GM23248 (cell line): Measurements from ENCODE around the gene ACACA. TPM values are rescaled to one million over a fixed set of nuclear protein-coding genes. Genes with fewer than 3 reads are reported as not detected.

ENCODE experiments used
- DNase-seq: peaks from one replicate; pipeline ENCODE4 v3.0.0-alpha.2; 2015
- H2AFZ ChIP-seq: fragments of 200-600 bp; sonication (generic); 2 replicates; pipeline ENCODE4 v1.6.1; 2016; ENCODE audit warnings: antibody characterized with exemption
- H3F3A ChIP-seq: fragments of 200-600 bp; sonication (generic); 2 replicates; pipeline ENCODE4 v1.6.1; 2016; ENCODE audit warnings: mild to moderate bottlenecking, antibody characterized with exemption, mixed run types; ENCODE audit not compliant: insufficient read depth
- H3K27ac ChIP-seq: fragments of 200-600 bp; sonication (generic); 2 replicates; pipeline ENCODE4 v1.5.1; 2016; ENCODE audit warnings: mild to moderate bottlenecking
- H3K27me3 ChIP-seq: fragments of 200-600 bp; sonication (generic); replicated peaks from 2 replicates; pipeline ENCODE4 v1.6.1; 2016; ENCODE audit warnings: mild to moderate bottlenecking; ENCODE audit not compliant: insufficient read depth
- H3K36me3 ChIP-seq: fragments of 200-600 bp; sonication (generic); 2 replicates; pipeline ENCODE4 v1.6.1; 2016; ENCODE audit warnings: low read depth, mild to moderate bottlenecking
- H3K4me1 ChIP-seq: fragments of 200-600 bp; sonication (generic); 2 replicates; pipeline ENCODE4 v1.6.1; 2016; ENCODE audit warnings: mild to moderate bottlenecking; ENCODE audit not compliant: insufficient read depth
- H3K4me2 ChIP-seq: fragments of 200-600 bp; sonication (generic); one replicate; pipeline ENCODE4 v1.6.1; 2016; ENCODE audit warnings: mild to moderate bottlenecking; ENCODE audit not compliant: unreplicated experiment
- H3K4me3 ChIP-seq: fragments of 200-600 bp; sonication (generic); 2 replicates; pipeline ENCODE4 v1.5.1; 2016; ENCODE audit warnings: mild to moderate bottlenecking
- H3K79me2 ChIP-seq: fragments of 200-600 bp; sonication (generic); 2 replicates; pipeline ENCODE4 v1.6.1; 2016; ENCODE audit warnings: mild to moderate bottlenecking; ENCODE audit not compliant: insufficient read depth
- H3K9ac ChIP-seq: fragments of 200-600 bp; sonication (generic); 2 replicates; pipeline ENCODE4 v1.6.1; 2016; ENCODE audit warnings: mild to moderate bottlenecking
- H3K9me2 ChIP-seq: fragments of 200-600 bp; sonication (generic); 2 replicates; pipeline ENCODE4 v1.6.1; 2016; ENCODE audit warnings: mixed run types, mild to moderate bottlenecking, moderate library complexity; ENCODE audit not compliant: insufficient read depth
- H3K9me3 ChIP-seq: fragments of 200-600 bp; sonication (generic); one replicate; pipeline ENCODE4 v1.6.1; 2017; ENCODE audit warnings: low read depth
- H4K20me1 ChIP-seq: fragments of 200-600 bp; sonication (generic); 2 replicates; pipeline ENCODE4 v1.6.0; 2016; ENCODE audit not compliant: insufficient read depth
- EZH2 ChIP-seq: fragments of 200-600 bp; sonication (generic); IDR thresholded peaks from 2 replicates; pipeline ENCODE4 v1.6.1; 2018; ENCODE audit warnings: antibody characterized with exemption, mild to moderate bottlenecking; ENCODE audit not compliant: insufficient read depth, poor library complexity, severe bottlenecking
- EZH2phosphoT487 ChIP-seq: fragments of 200-600 bp; sonication (generic); IDR thresholded peaks from 2 replicates; pipeline ENCODE4 v1.6.1; 2018; ENCODE audit warnings: antibody characterized with exemption, moderate library complexity, mild to moderate bottlenecking, low read depth; ENCODE audit not compliant: insufficient read depth
- WGBS, 2 experiments: methylation state at CpG; one replicate each; pipeline ENCODE4 v1.1.6; 2015 to 2017; ENCODE audit warnings: low lambda C conversion rate in 2 of 2, low coverage in 1 of 2; ENCODE audit errors: missing lambda C conversion rate in 2 of 2; 5-methylcytosine and 5-hydroxymethylcytosine counted together
- in situ Hi-C: fragments of 300-500 bp; cut with MboI; formaldehyde crosslinking; loops from 2 replicates; pipeline ENCODE4 v1.15.0; 2020
- polyA plus RNA-seq: library from polyadenylated mRNA; unstranded; fragments of >200 nt; fragmentation: Nextera tagmentation; extraction: Ambion mirVana; gene quantifications from 2 replicates; pipeline ENCODE4 v1.2.1, GENCODE V29; 2016
- total RNA-seq: library from RNA; depleted of rRNA; stranded (reverse); fragments of >200 nt; shearing (Covaris generic); gene quantifications from 2 replicates; pipeline ENCODE4 v1.2.3, GENCODE V29; 2014

Gene ACACA
- total and polyA plus RNA-seq, 2 experiments from 2014 or later: 10.2 to 21.9 TPM

- WGBS, 2 experiments: 96 to 98% methylated on average over 2 of the region's 2 CpGs
- Histone ChIP-seq H3K4me2 (no peak overlapping the region), H3K9me3 (no peaks in the 10 kb centered on the region), H3K9ac (no peak overlapping the region), H3K36me3 (peaks cover 32% of the 10 kb centered on the region), H3K4me1 (no peaks in the 10 kb centered on the region), H3K4me3 (no peak overlapping the region), H4K20me1 (no peaks in the 10 kb centered on the region), H3K79me2 (no peaks in the 10 kb centered on the region), H3F3A (no peaks in the 10 kb centered on the region), H2AFZ (no peak overlapping the region), H3K27me3 (no peaks in the 10 kb centered on the region), H3K27ac (no peak overlapping the region), H3K9me2 (no peaks in the 10 kb centered on the region)
- DNase-seq: no peak
- in situ Hi-C loops: loop anchor here (25.0 kb wide), 1 partner anchor 609 kb away; no protein-coding TSS in a partner anchor
- TF ChIP-seq EZH2phosphoT487: no peak
- no peak for TF ChIP-seq EZH2
These were observed 160.6 kb downstream of the ACACA start for GRCh38 chr17:37246085-37246484.

GRCh38 chr17:37240381-37240780, 166.3 kb downstream of the ACACA start:
- Histone ChIP-seq H3K9me3 (no peaks in the 10 kb centered on the region), H2AFZ (no peak overlapping the region), H3K4me1 (no peaks in the 10 kb centered on the region), H3K79me2 (no peaks in the 10 kb centered on the region), H3K27ac (no peak overlapping the region), H3K9me2 (no peaks in the 10 kb centered on the region), H3K36me3 (peaks cover 19% of the 10 kb centered on the region), H3K4me2 (no peak overlapping the region), H3K4me3 (no peak overlapping the region), H3F3A (0 out of 2 replicates have a peak, but pooled peaks cover 5% of the 10 kb centered on the region), H4K20me1 (no peaks in the 10 kb centered on the region), H3K9ac (no peak overlapping the region), H3K27me3 (no peaks in the 10 kb centered on the region)
- WGBS, 2 experiments: 90 to 91% methylated on average over 5 of the region's 5 CpGs
- no peak for DNase-seq
- TF ChIP-seq EZH2phosphoT487 (no peak), EZH2 (no peak)
- in situ Hi-C loops: loop anchor here (25.0 kb wide), 1 partner anchor 603 kb away; no protein-coding TSS in a partner anchor

GRCh38 chr17:37239690-37240334, 166.8 kb downstream of the ACACA start:
- Histone ChIP-seq H2AFZ (no peak overlapping the region), H3K27me3 (no peaks in the 10 kb centered on the region), H3F3A (0 out of 2 replicates have a peak, but pooled peaks cover 5% of the 10 kb centered on the region), H3K79me2 (no peaks in the 10 kb centered on the region), H3K9me2 (no peaks in the 10 kb centered on the region), H3K4me3 (no peak overlapping the region), H3K27ac (no peak overlapping the region), H3K9me3 (no peaks in the 10 kb centered on the region), H4K20me1 (no peaks in the 10 kb centered on the region), H3K4me1 (no peaks in the 10 kb centered on the region), H3K4me2 (no peak overlapping the region), H3K36me3 (peaks cover 22% of the 10 kb centered on the region), H3K9ac (no peak overlapping the region)
- in situ Hi-C loops: loop anchor here (25.0 kb wide), 1 partner anchor 603 kb away; no protein-coding TSS in a partner anchor
- DNase-seq: peak; percentile 52
- TF ChIP-seq EZH2 (no peak), EZH2phosphoT487 (no peak)
- 78 to 82% methylated on average over 3 of the region's 3 CpGs for WGBS, 2 experiments

- H3K27me3 ChIP-seq: no peaks in the 10 kb centered on the region
- no peak for DNase-seq
- in situ Hi-C loops: loop anchor here (25.0 kb wide), 1 partner anchor 597 kb away; no protein-coding TSS in a partner anchor
- no peak overlapping the region for H2AFZ ChIP-seq
- H3K27ac ChIP-seq: no peak overlapping the region
- no peak overlapping the region for H3K4me3 ChIP-seq
- no peaks in the 10 kb centered on the region for H3K9me3 ChIP-seq
- no peaks in the 10 kb centered on the region for H3F3A ChIP-seq
- H4K20me1 ChIP-seq: no peaks in the 10 kb centered on the region
- H3K36me3 ChIP-seq: peaks cover 19% of the 10 kb centered on the region
- no peaks in the 10 kb centered on the region for H3K9me2 ChIP-seq
- no peaks in the 10 kb centered on the region for H3K79me2 ChIP-seq
- WGBS, 2 experiments: 100% methylated on average over 1 of the region's 1 CpG
- no peaks in the 10 kb centered on the region for H3K4me1 ChIP-seq
- no peak overlapping the region for H3K4me2 ChIP-seq
- no peak overlapping the region for H3K9ac ChIP-seq
- TF ChIP-seq EZH2 (no peak), EZH2phosphoT487 (no peak)
These were observed 172.5 kb downstream of the ACACA start for GRCh38 chr17:37234106-37234505.
